Measurements from ENCODE around the gene RASGRP1.

Gene RASGRP1

DNA sequence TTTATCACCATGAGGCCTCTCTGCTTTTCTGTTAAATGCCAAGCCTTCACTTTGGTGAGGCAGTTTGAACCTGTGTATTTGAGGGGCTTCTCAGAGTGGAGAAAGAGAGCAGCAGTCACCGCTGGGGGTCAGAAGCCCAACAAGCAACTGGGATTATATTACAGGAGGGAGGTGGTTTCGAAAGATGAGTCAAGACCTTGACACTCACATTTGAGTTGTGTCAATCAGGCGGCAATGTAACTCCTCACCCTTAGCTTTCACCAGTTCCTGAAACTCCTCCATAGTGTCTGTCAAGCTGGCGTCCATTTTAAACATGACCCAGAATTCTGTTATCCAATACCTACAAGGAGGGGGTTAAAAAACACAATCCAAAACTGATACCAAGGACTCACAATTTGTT lies 46.5 kb downstream of the RASGRP1 start:
- H4K20me1 ChIP-seq (ENCODE audit: insufficient read depth, low read length), result no peaks in the 10 kb centered on the region
- H3K9me2 ChIP-seq (ENCODE audit: low read depth, low read length), result no peaks in the 10 kb centered on the region
- H3K36me3 ChIP-seq (ENCODE audit: insufficient read depth, low read length), result peaks cover 15% of the 10 kb centered on the region; the same call in 1 of the 2 replicates
- no peaks in the 10 kb centered on the region for H3K9me3 ChIP-seq (ENCODE audit: low read length)
- H3K4me2 ChIP-seq (ENCODE audit: low read length), result no peak overlapping the region
- no peak overlapping the region for H3K4me3 ChIP-seq (ENCODE audit: low read depth, low read length, poor library complexity, severe bottlenecking)
- H3K4me1 ChIP-seq (ENCODE audit: insufficient read depth, low read length, severe bottlenecking), result no peaks in the 10 kb centered on the region
- no peak overlapping the region for H3K27ac ChIP-seq (ENCODE audit: low read depth, low read length, poor library complexity, severe bottlenecking)
- H2AFZ ChIP-seq (ENCODE audit: low read length), result no peak overlapping the region
- TF ChIP-seq, protein P1, sequence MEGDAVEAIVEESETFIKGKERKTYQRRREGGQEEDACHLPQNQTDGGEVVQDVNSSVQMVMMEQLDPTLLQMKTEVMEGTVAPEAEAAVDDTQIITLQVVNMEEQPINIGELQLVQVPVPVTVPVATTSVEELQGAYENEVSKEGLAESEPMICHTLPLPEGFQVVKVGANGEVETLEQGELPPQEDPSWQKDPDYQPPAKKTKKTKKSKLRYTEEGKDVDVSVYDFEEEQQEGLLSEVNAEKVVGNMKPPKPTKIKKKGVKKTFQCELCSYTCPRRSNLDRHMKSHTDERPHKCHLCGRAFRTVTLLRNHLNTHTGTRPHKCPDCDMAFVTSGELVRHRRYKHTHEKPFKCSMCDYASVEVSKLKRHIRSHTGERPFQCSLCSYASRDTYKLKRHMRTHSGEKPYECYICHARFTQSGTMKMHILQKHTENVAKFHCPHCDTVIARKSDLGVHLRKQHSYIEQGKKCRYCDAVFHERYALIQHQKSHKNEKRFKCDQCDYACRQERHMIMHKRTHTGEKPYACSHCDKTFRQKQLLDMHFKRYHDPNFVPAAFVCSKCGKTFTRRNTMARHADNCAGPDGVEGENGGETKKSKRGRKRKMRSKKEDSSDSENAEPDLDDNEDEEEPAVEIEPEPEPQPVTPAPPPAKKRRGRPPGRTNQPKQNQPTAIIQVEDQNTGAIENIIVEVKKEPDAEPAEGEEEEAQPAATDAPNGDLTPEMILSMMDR (IDR thresholded peaks at IDR 0.05; ENCODE audit: low read length), result no peak
- no peak for TF ChIP-seq EZH2 (IDR thresholded peaks at IDR 0.05; ENCODE audit: borderline replicate concordance, low read length)
- H3K79me2 ChIP-seq (ENCODE audit: insufficient read depth, low read length), result no peaks in the 10 kb centered on the region
- H3F3A ChIP-seq (ENCODE audit: insufficient read depth, low read length), result no peaks in the 10 kb centered on the region
- no peaks in the 10 kb centered on the region for H3K27me3 ChIP-seq (ENCODE audit: insufficient read depth, low read length)
- no peak overlapping the region for H3K9ac ChIP-seq (ENCODE audit: low read length)

DNA sequence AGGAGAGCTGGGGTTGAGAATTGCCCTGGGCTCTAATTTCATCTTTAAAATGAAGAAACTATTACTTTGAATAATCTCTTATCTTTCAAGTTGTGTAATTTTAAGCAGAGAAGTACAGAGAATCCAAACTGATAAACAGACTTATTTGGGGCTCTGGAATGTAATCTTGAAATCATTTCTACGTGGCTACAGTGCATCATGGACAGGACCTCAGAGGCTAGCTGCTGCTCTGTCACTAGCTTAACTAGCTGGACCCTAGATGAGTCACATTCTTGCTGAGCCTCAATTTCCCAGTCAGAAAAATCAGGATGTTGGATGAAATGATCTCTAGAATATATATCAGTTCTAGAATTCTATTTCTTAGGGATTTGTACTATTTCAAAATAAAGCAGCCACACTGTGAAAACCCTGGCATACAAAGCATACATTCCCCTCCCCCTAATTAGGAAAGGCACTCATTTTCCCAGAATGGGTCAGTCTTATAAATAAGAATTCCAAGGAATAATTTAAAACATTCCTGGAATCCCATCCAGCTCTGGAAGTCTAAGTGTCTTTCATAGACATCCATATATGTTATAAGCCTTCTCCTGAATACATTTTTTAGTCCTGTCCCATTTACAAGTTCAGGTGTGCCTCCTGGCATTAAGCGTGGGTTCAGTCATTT lies 47.2 kb downstream of the RASGRP1 start:
- Histone ChIP-seq H3K27ac (ENCODE audit: low read depth, low read length, poor library complexity, severe bottlenecking) (no peak overlapping the region), H4K20me1 (ENCODE audit: insufficient read depth, low read length) (no peaks in the 10 kb centered on the region), H3K9ac (ENCODE audit: low read length) (no peak overlapping the region), H3K27me3 (ENCODE audit: insufficient read depth, low read length) (no peaks in the 10 kb centered on the region), H2AFZ (ENCODE audit: low read length) (no peak overlapping the region), H3K79me2 (ENCODE audit: insufficient read depth, low read length) (no peaks in the 10 kb centered on the region), H3K4me1 (ENCODE audit: insufficient read depth, low read length, severe bottlenecking) (no peaks in the 10 kb centered on the region), H3K4me3 (ENCODE audit: low read depth, low read length, poor library complexity, severe bottlenecking) (no peak overlapping the region), H3K4me2 (ENCODE audit: low read length) (no peak overlapping the region), H3F3A (ENCODE audit: insufficient read depth, low read length) (no peaks in the 10 kb centered on the region), H3K9me3 (ENCODE audit: low read length) (no peaks in the 10 kb centered on the region), H3K9me2 (ENCODE audit: low read depth, low read length) (no peaks in the 10 kb centered on the region), H3K36me3 (ENCODE audit: insufficient read depth, low read length) (peaks cover 21% of the 10 kb centered on the region; the same call in 1 of the 2 replicates)
- no peak for TF ChIP-seq EZH2 (IDR thresholded peaks at IDR 0.05; ENCODE audit: borderline replicate concordance, low read length)
- TF ChIP-seq, protein P1 (IDR thresholded peaks at IDR 0.05; ENCODE audit: low read length), result no peak

DNA sequence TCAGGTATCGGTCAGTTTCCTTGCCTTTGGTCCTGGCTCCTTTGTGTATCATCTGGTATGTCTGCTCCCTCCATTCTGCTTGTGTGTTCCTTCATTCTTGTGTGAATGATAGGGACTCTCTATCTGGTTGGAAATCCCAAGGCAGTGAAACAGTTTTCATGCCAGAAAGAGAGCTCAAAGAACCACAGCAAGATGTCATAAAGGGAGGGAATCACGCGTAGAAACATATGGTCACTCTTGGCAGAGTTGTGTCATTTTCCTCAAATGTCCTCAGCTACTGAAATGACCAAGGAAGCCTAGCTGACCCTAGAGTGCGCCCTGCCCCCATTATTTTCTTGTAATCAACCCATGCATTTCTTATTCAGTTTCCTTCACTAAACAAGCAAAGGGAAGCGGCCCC lies 48.0 kb downstream of the RASGRP1 start:
- H3K9me2 ChIP-seq (ENCODE audit: low read depth, low read length), result no peaks in the 10 kb centered on the region
- H3K4me2 ChIP-seq (ENCODE audit: low read length), result no peak overlapping the region
- no peak overlapping the region for H2AFZ ChIP-seq (ENCODE audit: low read length)
- no peaks in the 10 kb centered on the region for H3F3A ChIP-seq (ENCODE audit: insufficient read depth, low read length)
- no peaks in the 10 kb centered on the region for H3K4me1 ChIP-seq (ENCODE audit: insufficient read depth, low read length, severe bottlenecking)
- H3K27ac ChIP-seq (ENCODE audit: low read depth, low read length, poor library complexity, severe bottlenecking), result no peak overlapping the region
- H3K27me3 ChIP-seq (ENCODE audit: insufficient read depth, low read length), result no peaks in the 10 kb centered on the region
- H3K36me3 ChIP-seq (ENCODE audit: insufficient read depth, low read length), result peaks cover 22% of the 10 kb centered on the region
- no peak overlapping the region for H3K4me3 ChIP-seq (ENCODE audit: low read depth, low read length, poor library complexity, severe bottlenecking)
- no peak overlapping the region for H3K9ac ChIP-seq (ENCODE audit: low read length)
- no peaks in the 10 kb centered on the region for H3K79me2 ChIP-seq (ENCODE audit: insufficient read depth, low read length)
- no peaks in the 10 kb centered on the region for H4K20me1 ChIP-seq (ENCODE audit: insufficient read depth, low read length)
- TF ChIP-seq, protein P1 (IDR thresholded peaks at IDR 0.05; ENCODE audit: low read length), result no peak
- no peak for TF ChIP-seq EZH2 (IDR thresholded peaks at IDR 0.05; ENCODE audit: borderline replicate concordance, low read length)
- H3K9me3 ChIP-seq (ENCODE audit: low read length), result no peaks in the 10 kb centered on the region
